Stimulated activated CD4-positive, alpha-beta T cell treated with anti-CD3 and anti-CD28 coated beads, Interleukin-2, amount 100 ng/mL, for 24 hours (primary cell): ENCODE results near the gene CHPT1.

Experiments
- DNase-seq, 2 donors: peaks; one replicate each; pipeline ENCODE4 v3.0.0-alpha.2; 2020

CHPT1 gene

DNA sequence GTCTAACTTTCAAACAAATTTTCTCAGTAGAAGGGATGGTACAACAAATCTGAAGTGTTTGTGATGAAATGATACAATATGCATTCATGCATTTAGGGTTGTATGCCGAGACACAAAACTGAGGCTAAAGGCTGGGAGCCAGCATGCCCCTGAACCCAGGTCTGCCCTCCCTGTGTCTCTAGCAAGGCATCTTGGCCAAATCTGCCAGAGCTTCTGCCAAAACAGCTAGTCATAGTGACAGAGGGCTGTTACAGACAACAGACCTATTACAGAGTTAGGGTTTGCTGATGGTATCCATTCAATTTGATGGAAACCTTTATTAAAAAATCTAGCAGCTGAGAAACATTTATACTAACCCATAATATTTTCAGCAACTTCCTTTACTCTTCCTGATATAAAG is 11.3 kb upstream of the CHPT1 start:
- no peak for DNase-seq

DNA sequence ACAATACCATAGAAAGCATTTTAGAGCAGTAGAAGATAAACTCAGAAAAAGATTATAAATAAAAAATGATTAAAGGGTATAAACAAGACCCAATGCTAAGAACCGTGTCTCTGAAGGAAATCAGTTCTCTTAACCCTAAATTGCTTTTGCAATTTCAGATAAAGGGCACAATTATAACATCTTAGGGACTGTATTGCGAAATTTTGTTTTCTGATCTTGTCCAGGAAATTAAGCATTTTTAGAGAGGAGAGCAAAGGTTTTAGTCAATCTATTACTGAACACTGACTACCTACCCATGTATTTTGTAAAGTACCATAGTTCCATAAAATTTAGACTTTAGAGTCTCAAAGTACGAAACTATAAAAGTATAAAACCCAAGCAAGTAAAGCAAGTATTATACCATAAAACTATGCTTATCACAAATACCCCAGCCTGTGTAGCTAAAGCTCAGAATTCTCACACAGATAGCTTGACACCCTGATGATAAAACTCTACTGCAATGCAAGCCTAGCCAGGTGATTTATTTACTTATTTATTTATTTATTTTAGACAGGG is 6.8 kb upstream of the CHPT1 start:
- DNase-seq: no peak

DNA sequence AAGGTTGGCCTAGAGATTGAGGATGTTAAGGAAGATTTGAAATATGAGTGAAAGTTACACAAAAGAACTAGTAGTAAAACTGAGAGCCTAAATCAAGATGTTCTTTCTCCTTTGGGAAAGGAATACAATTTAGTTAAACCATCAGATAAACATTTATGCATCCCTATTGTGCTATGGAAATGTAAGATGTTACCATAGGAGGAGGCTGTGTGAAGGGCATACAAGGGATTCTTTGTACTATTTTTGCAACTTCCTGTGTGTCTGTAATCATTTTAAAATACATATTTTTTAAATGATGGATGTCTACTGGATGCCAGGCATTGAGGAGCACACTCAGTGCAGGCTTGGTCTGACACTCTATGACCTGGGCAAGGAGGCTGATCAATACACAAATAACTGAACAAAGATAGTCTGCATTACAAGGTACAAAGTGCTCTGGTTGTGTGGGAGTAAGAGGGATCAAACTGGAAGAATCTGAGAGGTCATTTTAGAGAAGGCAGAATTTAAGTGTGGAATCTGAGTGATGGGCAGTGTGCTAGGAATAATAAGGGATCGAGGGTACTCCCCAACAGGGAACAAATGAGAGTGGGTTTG is 5.8 kb upstream of the CHPT1 start:
- DNase-seq: no peak

DNA sequence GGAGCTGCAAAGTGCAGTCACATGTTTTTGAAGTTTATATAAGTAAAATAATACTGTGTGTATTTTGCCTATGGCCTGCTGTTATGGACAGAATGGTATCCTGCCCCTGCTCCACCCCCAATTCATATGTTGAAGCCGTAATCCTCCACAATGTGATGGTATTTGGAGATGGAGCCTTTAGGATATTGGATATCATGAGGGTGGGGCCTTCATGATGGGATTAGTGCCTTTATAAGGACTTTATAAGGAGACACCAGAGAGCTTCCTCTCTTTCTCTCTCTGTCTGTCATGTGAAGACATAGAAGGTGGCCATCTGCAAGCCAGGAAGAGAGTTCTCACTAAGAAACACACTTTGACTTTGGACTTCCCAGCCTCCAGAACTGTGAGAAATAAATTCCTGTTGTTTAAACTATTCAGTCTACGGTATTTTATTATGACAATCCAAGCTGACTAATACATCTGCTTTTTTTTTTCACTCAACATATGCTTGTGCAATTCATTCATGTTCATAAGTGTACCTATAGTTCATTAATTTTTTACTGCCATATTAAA is 3.1 kb upstream of the CHPT1 start:
- DNase-seq: no peak

DNA sequence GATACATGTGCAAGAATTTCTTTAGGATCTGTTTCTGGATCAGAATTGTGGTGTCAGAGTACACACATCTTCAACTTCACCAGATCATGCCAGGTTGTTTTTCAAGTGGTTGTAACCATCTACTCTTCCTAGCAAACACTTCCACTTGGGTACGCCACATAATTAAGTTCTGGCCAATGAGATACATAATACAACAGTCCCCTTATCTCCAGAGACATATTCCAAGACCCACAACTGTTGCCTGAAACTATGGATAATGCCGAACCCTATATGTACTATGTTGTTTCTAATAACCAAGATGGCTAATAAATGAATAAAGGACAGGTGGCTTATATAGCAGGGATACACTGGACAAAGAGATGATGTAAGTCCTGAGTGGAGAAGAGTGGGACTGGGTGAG is 2.5 kb upstream of the CHPT1 start:
- no peak for DNase-seq

DNA sequence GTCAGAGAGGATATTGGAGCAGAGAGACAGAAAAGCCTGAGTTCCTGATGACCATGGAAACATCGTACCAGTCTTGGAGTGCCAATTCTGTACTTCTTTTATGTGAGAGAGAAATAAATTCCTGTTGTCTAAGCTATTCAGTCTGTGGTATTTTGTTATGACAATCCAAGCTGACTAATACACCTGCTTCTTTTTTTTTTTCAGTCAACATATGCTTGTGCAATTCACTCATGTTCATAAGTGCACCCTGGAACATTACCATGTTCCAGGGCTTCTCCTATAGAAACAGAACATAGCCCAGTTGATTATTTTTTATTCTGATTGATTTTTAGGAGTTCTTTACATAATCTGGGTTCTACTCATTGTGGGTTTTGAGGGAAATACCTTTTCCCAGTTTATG is 1.7 kb upstream of the CHPT1 start:
- no peak for DNase-seq

DNA sequence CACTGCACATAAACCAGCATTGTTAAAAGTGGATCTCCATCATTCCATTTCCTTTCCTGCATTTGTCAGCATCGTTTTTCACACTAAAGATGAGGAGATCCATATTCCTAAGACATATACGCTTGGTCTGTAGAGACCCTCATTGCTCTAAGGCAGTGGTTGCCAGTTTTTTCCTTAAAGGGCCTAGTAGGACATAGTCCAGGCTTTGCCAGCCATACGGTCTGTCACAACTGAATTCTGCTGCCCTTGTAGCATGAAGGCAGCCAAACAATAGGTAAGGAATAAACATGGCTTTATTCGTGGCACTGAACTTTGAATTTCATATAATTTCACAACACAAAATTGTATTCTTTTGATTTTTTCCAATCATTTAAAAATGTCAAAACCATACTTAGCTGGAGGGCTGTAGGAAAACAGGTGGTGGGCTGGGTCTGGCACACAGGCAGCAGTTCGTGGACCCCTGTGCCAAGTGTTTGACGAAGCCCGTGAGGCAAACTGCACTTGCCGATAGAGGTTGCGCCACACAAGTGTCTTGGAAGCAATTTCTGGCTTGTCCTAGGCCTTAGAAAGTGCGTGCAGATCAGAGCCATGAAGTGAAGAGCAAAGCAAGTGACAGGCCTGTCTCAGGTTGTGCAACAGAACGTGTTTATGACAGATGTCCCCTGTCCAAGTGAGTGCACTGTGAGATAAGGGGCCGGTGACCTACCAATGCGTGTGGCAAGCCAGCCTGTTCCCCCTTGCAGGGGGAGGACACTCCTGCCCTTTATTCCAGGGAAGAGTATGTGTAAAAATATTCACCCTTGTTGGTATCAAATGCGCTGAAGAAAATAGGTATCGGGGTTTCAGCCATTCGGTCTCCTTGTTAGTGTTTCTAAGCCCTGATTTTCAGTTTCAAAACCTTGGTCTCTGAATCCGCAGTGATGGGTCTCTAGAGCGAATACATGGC is 916 bp upstream of the CHPT1 start:
- peak in 1 of 2 donors; percentile 7 for DNase-seq

DNA sequence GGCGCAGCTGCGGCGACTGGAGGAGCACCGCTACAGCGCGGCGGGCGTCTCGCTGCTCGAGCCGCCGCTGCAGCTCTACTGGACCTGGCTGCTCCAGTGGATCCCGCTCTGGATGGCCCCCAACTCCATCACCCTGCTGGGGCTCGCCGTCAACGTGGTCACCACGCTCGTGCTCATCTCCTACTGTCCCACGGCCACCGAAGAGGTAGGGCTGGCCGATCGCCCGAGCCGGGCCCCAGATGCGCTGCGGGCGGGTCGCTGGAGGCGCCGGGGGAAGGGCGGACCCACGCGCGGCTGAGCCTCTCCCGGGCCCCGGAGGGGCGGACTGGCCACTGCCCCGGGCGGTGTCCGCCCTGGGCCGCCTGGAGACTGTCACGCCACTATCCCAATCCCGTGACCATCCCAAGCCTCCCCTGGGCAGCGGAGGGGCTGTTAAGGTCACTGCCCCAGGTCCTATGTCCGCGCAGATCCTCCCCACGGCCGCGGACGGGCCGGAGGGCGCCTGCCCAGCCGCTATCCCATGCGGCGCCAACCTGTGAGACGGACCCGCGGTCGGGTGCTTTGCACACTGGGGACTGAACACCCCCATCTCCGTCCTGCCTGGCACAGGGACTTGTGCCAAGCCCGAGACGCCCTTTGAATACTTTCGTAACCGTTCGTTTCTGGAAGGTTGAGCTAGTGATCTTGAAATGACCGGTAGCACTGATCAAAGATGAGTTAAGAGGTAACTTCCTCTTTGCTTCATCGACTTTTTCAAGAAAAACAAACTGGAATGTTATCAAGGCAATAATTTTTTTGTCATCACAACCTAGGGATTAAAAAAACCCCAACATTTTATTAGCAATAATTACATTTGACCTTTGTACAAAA is 725 bp downstream of the CHPT1 start:
- DNase-seq: peak in 1 of 2 donors; percentile 43

DNA sequence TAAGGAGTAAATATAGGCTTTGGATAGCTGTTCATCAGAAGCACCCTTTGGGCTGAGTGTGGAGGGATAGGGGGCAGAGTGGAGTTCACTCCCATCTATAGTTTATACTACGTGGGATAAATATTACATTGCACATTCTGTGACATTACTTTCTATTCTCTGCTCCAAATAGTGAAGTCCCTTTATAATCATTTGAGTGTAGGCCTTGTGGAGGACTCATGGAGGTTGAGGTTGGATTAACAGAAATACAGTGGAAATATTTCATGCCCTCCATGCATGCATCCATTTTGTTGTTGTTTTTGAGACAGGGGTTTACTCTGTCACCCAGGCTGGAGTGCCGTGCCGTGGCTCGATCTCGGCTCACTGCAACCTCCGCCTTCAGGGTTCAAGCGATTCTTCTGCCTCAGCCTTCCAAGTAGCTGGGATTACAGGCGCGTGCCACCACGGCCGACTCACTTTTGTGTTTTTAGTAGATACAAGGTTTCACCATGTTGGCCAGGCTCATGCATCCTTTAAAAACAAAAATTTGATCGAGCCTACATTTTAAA is 1.4 kb downstream of the CHPT1 start:
- peak in 1 of 2 donors; percentile 10 for DNase-seq

DNA sequence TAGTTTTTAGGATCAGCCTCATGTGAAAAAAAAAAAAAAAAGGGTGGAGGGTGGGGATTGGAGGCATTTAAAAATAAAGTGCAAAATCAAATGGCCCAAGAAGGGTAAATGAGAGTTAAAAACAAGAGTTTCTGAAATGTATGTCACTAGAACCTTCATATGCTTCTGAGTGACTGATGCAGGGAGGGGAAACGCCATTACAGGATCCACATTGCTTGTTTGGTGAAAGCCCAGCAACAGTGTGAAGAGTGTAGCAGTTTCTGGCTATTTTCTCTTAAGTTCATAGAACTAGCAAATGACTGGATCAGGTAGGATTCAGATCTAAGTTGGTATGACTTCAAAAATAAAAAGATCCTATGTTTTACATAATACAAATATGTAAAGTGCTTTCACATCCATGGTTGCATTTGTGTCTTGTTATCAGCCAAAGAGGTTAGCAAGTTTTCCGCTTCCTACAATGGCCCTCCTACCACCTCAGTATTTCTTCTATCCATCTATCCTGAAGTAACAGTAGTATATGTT is 2.9 kb downstream of the CHPT1 start:
- DNase-seq: no peak

DNA sequence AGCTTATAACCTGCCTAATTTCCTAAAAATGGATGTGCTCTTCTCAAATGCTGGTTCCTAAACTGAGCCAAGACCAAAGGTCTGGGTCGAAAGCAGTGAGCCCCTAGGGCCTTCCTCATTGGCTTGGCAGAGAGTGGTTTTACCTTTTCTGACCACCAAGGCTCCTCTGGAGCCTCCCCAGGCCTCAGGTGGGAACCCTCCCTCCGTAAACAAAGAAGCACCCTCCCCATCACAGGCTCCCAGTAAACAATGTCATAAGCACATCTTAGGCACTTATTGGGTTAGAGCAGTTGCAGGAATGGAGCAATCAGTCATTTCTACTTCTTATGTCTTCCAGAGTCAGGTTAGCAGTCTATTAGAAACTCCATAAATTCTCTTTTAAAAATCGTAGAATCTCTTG is 6.0 kb downstream of the CHPT1 start:
- DNase-seq: no peak

DNA sequence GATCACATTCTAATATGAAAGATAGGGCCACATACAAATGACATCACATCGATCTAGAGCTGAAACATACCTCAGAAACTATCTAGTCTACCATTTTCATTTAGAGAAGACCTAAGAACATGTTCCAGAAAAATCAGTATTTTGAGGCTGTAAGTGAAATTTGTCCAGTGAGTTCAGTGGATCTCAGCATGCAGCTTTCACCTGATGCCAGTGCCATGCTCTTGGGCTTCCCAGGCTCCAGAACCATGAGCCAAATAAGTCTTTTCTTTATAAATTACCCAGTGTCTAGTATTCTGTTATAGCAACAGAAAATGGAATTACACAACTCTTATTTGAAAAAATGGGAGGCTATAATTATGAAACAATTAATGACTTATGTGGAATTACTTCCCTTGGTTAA is 9.0 kb downstream of the CHPT1 start:
- DNase-seq: no peak

DNA sequence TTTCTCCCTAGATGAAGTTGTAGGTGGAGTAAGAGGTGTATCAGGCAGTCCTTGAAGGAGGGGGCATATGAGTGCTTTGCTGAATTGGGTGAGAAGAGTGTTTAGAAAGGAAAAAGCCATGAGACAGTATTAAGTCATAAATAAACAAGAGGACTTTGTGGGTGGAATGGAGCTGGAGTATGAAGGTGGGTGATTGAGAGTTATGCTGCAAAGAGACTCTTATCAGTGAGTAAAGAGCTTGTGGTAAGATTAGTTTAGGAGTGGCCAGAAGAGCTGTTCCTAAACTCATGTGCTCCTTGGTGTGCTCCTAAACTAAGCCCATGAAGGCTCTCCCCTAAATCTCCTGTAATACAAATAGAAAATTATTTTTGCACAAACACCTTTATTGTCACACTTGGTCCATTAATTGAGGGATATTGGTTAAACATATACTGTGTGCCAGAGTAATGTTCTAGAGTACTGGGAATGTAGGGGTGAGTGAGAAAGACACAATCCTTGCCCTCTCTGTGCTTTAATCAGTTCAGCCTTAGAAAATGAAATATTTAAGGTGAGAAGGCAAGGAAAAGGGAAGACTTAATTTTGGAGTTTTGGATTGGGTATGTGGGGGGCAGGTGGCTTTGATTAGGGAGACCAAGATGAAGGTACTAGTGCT is 9.8 kb downstream of the CHPT1 start:
- no peak for DNase-seq

DNA sequence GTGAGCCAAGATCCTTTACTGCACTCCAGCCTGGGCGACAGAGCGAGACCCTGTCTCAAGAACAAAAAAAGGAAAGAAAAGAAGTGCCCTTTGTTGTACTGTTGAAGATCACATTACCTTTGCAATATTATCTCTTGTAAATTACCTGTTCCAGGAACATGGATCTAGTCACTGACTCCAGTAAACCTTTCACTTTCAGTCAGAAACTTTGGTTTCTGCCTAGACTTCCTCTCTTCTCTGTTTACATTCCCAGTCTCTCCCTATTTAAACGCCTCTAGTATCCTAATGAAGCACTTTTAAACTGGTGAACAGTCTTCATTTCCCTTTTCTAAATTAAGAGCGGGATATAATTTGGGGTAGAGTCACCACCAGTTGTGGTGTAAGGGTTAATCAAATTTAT is 12.8 kb downstream of the CHPT1 start:
- no peak for DNase-seq

DNA sequence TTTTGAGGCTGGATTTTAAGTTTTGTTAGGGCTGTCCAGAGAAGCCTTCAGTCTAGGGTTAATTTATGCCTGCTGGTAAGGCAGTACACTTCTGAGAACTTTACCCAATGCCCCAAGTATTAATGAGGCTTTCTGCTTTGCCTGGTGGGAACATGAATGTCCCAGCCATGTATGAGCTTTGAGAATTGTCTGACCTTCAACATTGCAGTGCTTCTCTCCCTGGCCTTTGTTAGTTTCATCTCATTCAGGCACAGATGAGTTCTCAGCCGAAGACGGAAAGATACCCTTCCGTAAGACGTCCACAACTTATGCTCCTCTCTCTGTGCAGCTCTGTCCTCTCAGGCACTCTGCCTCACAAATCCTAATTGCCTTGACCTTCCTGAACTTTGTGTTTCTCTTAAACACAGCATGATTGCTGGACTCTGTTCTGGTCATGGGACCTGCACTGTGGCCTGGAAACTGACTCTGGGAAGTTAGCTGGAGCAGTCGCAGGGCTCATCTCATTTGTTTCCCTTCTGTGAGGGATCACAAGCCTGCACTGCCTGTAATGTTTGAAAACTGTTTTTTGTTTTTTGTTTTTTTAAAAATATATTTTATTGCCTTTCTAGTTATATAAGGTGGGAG is 15.7 kb downstream of the CHPT1 start:
- no peak for DNase-seq

DNA sequence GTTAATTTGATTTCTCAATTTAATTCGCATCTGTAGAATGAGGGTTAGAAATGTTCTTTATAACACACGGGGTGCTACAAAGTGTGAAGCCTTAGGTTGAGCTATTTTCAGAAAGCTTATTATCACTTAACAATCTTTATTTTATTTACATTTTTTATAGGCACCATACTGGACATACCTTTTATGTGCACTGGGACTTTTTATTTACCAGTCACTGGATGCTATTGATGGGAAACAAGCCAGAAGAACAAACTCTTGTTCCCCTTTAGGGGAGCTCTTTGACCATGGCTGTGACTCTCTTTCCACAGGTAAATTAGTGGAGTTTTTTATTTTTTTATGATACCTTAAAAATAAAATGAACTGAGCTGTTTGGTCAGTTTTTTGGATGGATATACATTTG is 16.5 kb downstream of the CHPT1 start:
- no peak for DNase-seq

DNA sequence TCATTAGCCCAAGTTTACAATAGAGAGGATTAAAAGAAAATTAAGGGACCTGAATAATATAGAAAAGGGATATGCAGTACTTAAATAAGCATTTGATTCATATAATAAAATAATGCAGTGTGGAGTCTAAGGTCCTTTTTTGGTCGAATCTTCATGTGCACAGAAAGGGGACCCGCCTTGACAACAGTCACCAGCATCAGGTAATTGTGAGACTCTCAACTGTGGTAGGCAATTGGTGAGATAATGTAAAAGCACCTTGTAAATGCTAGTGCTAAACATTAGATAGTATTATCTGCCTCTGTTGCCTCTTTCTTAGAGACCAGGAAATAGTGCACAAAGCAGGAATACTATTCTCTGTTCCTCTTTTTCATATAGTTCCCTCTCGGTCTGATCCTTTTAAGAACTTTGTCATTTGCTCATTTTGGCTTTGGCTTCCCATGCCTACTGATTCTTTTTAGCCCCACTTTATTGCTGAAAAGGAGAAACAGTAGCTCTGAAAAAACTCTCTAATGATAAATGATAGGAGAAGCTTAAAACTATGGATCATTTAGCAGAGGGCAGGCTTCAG is 17.5 kb downstream of the CHPT1 start:
- no peak for DNase-seq

DNA sequence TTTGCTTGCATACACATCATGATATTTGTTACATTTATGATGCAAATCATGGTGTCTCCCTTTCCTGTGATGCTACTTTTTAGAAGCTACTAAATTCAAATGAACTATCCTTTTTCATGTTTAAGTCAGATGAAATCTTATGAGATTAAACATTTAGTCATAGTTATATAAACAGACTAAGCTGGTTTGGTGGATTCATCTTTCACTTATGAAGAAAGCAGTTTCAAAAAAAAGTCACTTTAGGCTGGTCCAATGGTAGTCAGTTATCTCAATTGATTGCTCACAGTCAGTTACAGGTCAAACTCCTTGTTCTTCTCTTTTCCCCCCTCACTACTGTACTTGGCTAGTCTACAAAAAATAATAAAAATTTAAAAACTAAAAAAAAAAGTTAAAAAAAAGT is 22.1 kb downstream of the CHPT1 start:
- no peak for DNase-seq

DNA sequence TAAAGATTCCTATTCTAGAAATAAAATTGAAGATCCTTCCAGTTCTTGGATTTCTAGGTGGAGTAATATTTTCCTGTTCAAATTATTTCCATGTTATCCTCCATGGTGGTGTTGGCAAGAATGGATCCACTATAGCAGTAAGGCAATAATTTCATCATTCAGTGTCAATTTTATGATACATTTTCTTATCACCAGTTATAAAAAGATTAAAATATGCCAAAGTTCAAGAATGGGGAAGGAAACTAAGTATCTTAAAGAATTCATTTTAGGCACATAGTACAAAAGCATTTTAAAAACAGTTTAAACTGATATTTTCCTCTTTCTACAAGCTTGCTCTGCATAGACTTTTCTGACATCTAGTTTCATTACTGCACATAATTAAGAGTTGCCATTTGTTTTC is 22.7 kb downstream of the CHPT1 start:
- no peak for DNase-seq

DNA sequence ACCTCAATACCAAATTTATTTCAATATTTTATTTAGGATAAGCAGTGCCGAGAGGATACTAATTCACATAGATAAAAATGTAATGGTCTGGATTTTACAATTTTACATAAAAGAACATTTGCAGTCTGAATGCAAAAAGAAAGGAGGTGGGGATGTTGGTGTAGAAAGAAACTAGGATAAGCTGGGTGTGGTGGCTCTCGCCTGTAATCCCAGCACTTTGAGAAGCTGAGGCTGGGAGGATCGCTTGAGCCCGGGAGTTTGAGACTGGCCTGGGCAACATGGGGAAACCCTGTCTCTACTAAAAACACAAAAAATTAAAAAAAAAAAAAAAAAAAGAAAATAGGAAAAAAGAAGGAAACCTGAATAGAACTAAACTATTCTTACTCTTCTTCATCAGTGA is 25.0 kb downstream of the CHPT1 start:
- DNase-seq: no peak

DNA sequence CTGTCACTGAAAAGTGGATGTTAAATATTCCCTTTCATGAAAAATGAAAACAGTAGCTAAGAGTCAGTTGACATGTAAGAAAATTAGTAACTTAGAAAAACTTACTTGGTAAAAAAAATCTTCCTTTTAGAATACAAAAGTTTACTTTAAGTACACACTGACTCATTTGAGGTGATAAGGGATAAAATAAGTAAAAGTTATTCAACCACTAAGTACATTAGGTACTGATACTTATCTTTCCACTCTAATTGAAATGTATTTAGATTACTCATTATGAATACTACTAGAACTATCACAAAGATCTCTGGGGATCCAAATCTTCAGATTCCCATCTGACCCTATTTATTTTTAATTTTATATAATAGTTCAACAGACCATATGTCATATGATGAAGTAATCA is 29.7 kb downstream of the CHPT1 start:
- DNase-seq: no peak
